Left ventricle myocardium inferior (tissue), 1 donor: ENCODE results near the gene INPP4B. TPM values are rescaled to one million over a fixed set of nuclear protein-coding genes. Genes with fewer than 3 reads are reported as not detected.

Source experiments
- DNase-seq: peaks from one replicate; pipeline ENCODE4 v3.0.0-alpha.2; 2020
- H3K27ac ChIP-seq: fragments of 200-600 bp; replicated peaks from 2 replicates; pipeline ENCODE4 v1.8.0; 2021
- H3K27me3 ChIP-seq: fragments of 200-600 bp; 2 replicates; pipeline ENCODE4 v1.8.0; 2021; ENCODE audit warnings: low read depth
- H3K36me3 ChIP-seq: fragments of 200-600 bp; 2 replicates; pipeline ENCODE4 v1.8.0; 2021
- H3K4me1 ChIP-seq: fragments of 200-600 bp; 2 replicates; pipeline ENCODE4 v1.8.0; 2021
- H3K4me3 ChIP-seq: fragments of 200-600 bp; 2 replicates; pipeline ENCODE4 v1.8.0; 2021; ENCODE audit warnings: mild to moderate bottlenecking, moderate library complexity
- H3K9me3 ChIP-seq: fragments of 200-600 bp; replicated peaks from 2 replicates; pipeline ENCODE4 v1.8.0; 2021
- CTCF ChIP-seq: fragments of 200-600 bp; IDR thresholded peaks from 2 replicates; pipeline ENCODE4 v1.8.0; 2021; ENCODE audit warnings: antibody characterized with exemption, mild to moderate bottlenecking, borderline replicate concordance
- intact Hi-C: fragments of 100-400 bp; cut with micrococcal nuclease; formaldehyde crosslinking; loops from one replicate; pipeline ENCODE4 v1.11.0; 2022
- total RNA-seq: library from RNA; stranded (reverse); fragmentation: NEBNext Ultra II Directional; extraction: Animal tissue kit (Norgen Biotek cat#: 25700); gene quantifications from one replicate; pipeline ENCODE4 v1.2.1, GENCODE V29; 2021
- donor health status: DM: no; HTN: yes; CAD: no; lungs with severe emphysema.

Gene INPP4B
- total RNA-seq, 1 donor from 2014 or later, result 61.1 TPM

GRCh38 chr4:142781114-142781513, 65.0 kb downstream of the INPP4B start:
- intact Hi-C loops, result no loop called here
- Histone ChIP-seq H3K4me1 (no peaks in the 10 kb centered on the region), H3K27me3 (no peaks in the 10 kb centered on the region), H3K4me3 (no peak overlapping the region), H3K27ac (no peak overlapping the region), H3K9me3 (no peaks in the 10 kb centered on the region), H3K36me3 (no peaks in the 10 kb centered on the region)
- DNase-seq, result no peak
- TF ChIP-seq CTCF, result no peak

- Histone ChIP-seq H3K27ac (no peak overlapping the region), H3K36me3 (no peaks in the 10 kb centered on the region), H3K4me1 (no peaks in the 10 kb centered on the region), H3K27me3 (no peaks in the 10 kb centered on the region), H3K4me3 (no peak overlapping the region), H3K9me3 (no peaks in the 10 kb centered on the region)
- intact Hi-C loops, result no loop called here
- TF ChIP-seq CTCF, result no peak
- no peak for DNase-seq
These were observed 67.2 kb downstream of the INPP4B start for GRCh38 chr4:142778900-142779299.

- no peak overlapping the region for H3K4me3 ChIP-seq
- no peak for DNase-seq
- no peaks in the 10 kb centered on the region for H3K9me3 ChIP-seq
- no peak overlapping the region for H3K27ac ChIP-seq
- intact Hi-C loops, result no loop called here
- no peaks in the 10 kb centered on the region for H3K4me1 ChIP-seq
- H3K36me3 ChIP-seq, result no peaks in the 10 kb centered on the region
- no peak for TF ChIP-seq CTCF
- H3K27me3 ChIP-seq, result no peaks in the 10 kb centered on the region
These were observed 67.7 kb downstream of the INPP4B start for GRCh38 chr4:142778430-142778829.

- Histone ChIP-seq H3K27me3 (no peaks in the 10 kb centered on the region), H3K9me3 (no peaks in the 10 kb centered on the region), H3K27ac (no peak overlapping the region), H3K4me1 (no peaks in the 10 kb centered on the region), H3K4me3 (no peak overlapping the region), H3K36me3 (no peaks in the 10 kb centered on the region)
- DNase-seq, result no peak
- intact Hi-C loops, result no loop called here
- no peak for TF ChIP-seq CTCF
These were observed 68.9 kb downstream of the INPP4B start for GRCh38 chr4:142777045-142777743.

- Histone ChIP-seq H3K27me3 (no peaks in the 10 kb centered on the region), H3K27ac (no peak overlapping the region), H3K36me3 (no peaks in the 10 kb centered on the region), H3K9me3 (no peaks in the 10 kb centered on the region), H3K4me1 (no peaks in the 10 kb centered on the region), H3K4me3 (no peak overlapping the region)
- intact Hi-C loops, result no loop called here
- no peak for TF ChIP-seq CTCF
- DNase-seq, result no peak
These were observed 70.1 kb downstream of the INPP4B start for GRCh38 chr4:142776026-142776425.
